SK-N-SH (cell line): ENCODE data around the gene IGF1R. TPM values are rescaled to one million over a fixed set of nuclear protein-coding genes. Genes with fewer than 3 reads are reported as not detected.
A peak's percentile ranks its signal among the peaks of the same experiment; 100 is the strongest.

Source experiments
- CTCF ChIA-PET: fragments of 300-600, 350-600 bp; formaldehyde crosslinking; extraction: SDS; loops from one replicate; lab custom pipeline; 2021; lab: Yijun Ruan, JAX
- POLR2A ChIA-PET: fragments of 350-600 bp; sonication (Branson Sonifier 250); formaldehyde crosslinking; extraction: SDS; loops from one replicate; lab custom pipeline; 2020; ENCODE audit warnings: antibody characterized with exemption, inconsistent platforms; lab: Yijun Ruan, JAX
- DNase-seq: peaks from one replicate; pipeline ENCODE4 v3.0.0; 2012
- H2AFZ ChIP-seq: fragments of 200-600 bp; sonication (generic); 2 replicates; pipeline ENCODE4 v1.8.1; 2016; ENCODE audit warnings: antibody characterized with exemption, mild to moderate bottlenecking, low read depth
- H3F3A ChIP-seq: fragments of 200-600 bp; sonication (generic); replicated peaks from 2 replicates; pipeline ENCODE3; 2016; ENCODE audit warnings: antibody characterized with exemption, mild to moderate bottlenecking; ENCODE audit not compliant: insufficient read depth
- H3K27ac ChIP-seq, 2 experiments: fragments of 200-500 bp in 1 of 2; fragments of 200-600 bp in 1 of 2; sonication (Bioruptor generic) in 1 of 2; sonication (generic), shearing (Covaris generic) in 1 of 2; 2 replicates each; pipeline versions ENCODE4 v1.5.1 to v1.6.1; 2014 to 2016; ENCODE audit warnings: low read depth in 2 of 2, inconsistent platforms in 1 of 2, low read length in 1 of 2, mild to moderate bottlenecking in 1 of 2, mixed read lengths in 1 of 2
- H3K27me3 ChIP-seq: fragments of 200-600 bp; sonication (generic), shearing (Covaris generic); 2 replicates; pipeline ENCODE4 v1.6.1; 2016; ENCODE audit warnings: mixed run types; ENCODE audit not compliant: insufficient read depth
- H3K36me3 ChIP-seq, 2 experiments: fragments of 200-500 bp in 1 of 2; fragments of 200-600 bp in 1 of 2; sonication (Bioruptor generic) in 1 of 2; sonication (generic) in 1 of 2; replicated peaks in 1 of 2; 2 replicates each; pipeline versions ENCODE3 to v1.5.1; 2014 to 2016; ENCODE audit warnings: low read length in 1 of 2, mild to moderate bottlenecking in 1 of 2; ENCODE audit not compliant: insufficient read depth in 2 of 2, control insufficient read depth in 1 of 2
- H3K4me1 ChIP-seq, 2 experiments: fragments of 200-500 bp in 1 of 2; fragments of 200-600 bp in 1 of 2; sonication (Bioruptor generic) in 1 of 2; sonication (generic), shearing (Covaris generic) in 1 of 2; 2 replicates each; pipeline versions ENCODE4 v1.5.1 to v1.6.1; 2014 to 2016; ENCODE audit warnings: low read depth in 1 of 2, low read length in 1 of 2, mixed run types in 1 of 2; ENCODE audit not compliant: insufficient read depth in 2 of 2, control insufficient read depth in 1 of 2
- H3K4me2 ChIP-seq: fragments of 200-600 bp; sonication (generic), shearing (Covaris generic); 2 replicates; pipeline ENCODE4 v1.6.1; 2017; ENCODE audit warnings: mixed run types
- H3K4me3 ChIP-seq, 2 experiments: fragments of 200-500 bp in 1 of 2; fragments of 200-600 bp in 1 of 2; sonication (Bioruptor generic) in 1 of 2; sonication (generic), shearing (Covaris generic) in 1 of 2; 2 replicates each; pipeline versions ENCODE4 v1.5.1 to v1.8.1; 2014 to 2016; ENCODE audit warnings: low read depth in 2 of 2, inconsistent platforms in 1 of 2, low read length in 1 of 2, mild to moderate bottlenecking in 1 of 2, mixed read lengths in 1 of 2, moderate library complexity in 1 of 2
- H3K79me2 ChIP-seq: fragments of 200-600 bp; sonication (generic); 2 replicates; pipeline ENCODE4 v1.8.1; 2017; ENCODE audit warnings: mild to moderate bottlenecking; ENCODE audit not compliant: insufficient read depth
- H3K9ac ChIP-seq: fragments of 200-600 bp; sonication (generic); 2 replicates; pipeline ENCODE4 v1.6.1; 2017; ENCODE audit warnings: mixed run types
- H3K9me2 ChIP-seq: fragments of 200-600 bp; sonication (generic); 2 replicates; pipeline ENCODE4 v1.6.1; 2017; ENCODE audit warnings: mixed run types
- H3K9me3 ChIP-seq: fragments of 200-600 bp; sonication (generic); 2 replicates; pipeline ENCODE4 v1.6.1; 2017; ENCODE audit warnings: mixed run types, mild to moderate bottlenecking, moderate library complexity
- H4K20me1 ChIP-seq: fragments of 200-600 bp; sonication (generic); 2 replicates; pipeline ENCODE4 v1.6.1; 2017; ENCODE audit warnings: mild to moderate bottlenecking, mixed run types; ENCODE audit not compliant: insufficient read depth
- CTCF ChIP-seq: fragments of 200-600 bp; sonication (generic); IDR thresholded peaks from 2 replicates; pipeline ENCODE4 v1.6.1; 2017; ENCODE audit warnings: antibody characterized with exemption, mild to moderate bottlenecking, moderate library complexity
- ELF1 ChIP-seq: IDR thresholded peaks from 2 replicates; pipeline ENCODE4 v1.4.0; 2012
- EZH2phosphoT487 ChIP-seq: fragments of 200-600 bp; sonication (generic); IDR thresholded peaks from 2 replicates; pipeline ENCODE4 v1.6.1; 2017; ENCODE audit warnings: low read depth, mixed run types, mild to moderate bottlenecking, antibody characterized with exemption, moderate library complexity, borderline replicate concordance
- FOSL2 ChIP-seq: IDR thresholded peaks from 2 replicates; pipeline ENCODE4 v1.4.0; 2012; ENCODE audit warnings: low read depth, mild to moderate bottlenecking, moderate library complexity, borderline replicate concordance
- FOXM1 ChIP-seq: IDR thresholded peaks from 2 replicates; pipeline ENCODE4 v1.4.0; 2012; ENCODE audit warnings: low read depth, mild to moderate bottlenecking
- GABPA ChIP-seq: IDR thresholded peaks from 2 replicates; pipeline ENCODE4 v1.4.0; 2012; ENCODE audit warnings: low read depth, mild to moderate bottlenecking
- NFIC ChIP-seq: IDR thresholded peaks from 2 replicates; pipeline ENCODE4 v1.4.0; 2012; ENCODE audit warnings: borderline replicate concordance
- NRF1 ChIP-seq: IDR thresholded peaks from 2 replicates; pipeline ENCODE4 v1.6.1; 2012; ENCODE audit warnings: low read depth, mild to moderate bottlenecking, low read length
- RCOR1 ChIP-seq: fragments of 150-350 bp; IDR thresholded peaks from 2 replicates; pipeline ENCODE4 v1.6.1; 2017; ENCODE audit warnings: antibody characterized with exemption, low read length
- RXRA ChIP-seq: IDR thresholded peaks from 2 replicates; pipeline ENCODE4 v1.4.0; 2012; ENCODE audit warnings: low read depth, mild to moderate bottlenecking, borderline replicate concordance
- SIN3A ChIP-seq: IDR thresholded peaks from 2 replicates; pipeline ENCODE4 v1.6.1; 2012; ENCODE audit warnings: low read depth, mild to moderate bottlenecking, low read length, moderate library complexity, borderline replicate concordance
- TAF1 ChIP-seq: IDR thresholded peaks from 2 replicates; pipeline ENCODE4 v1.6.1; 2012; ENCODE audit warnings: low read depth, mild to moderate bottlenecking, low read length, moderate library complexity, borderline replicate concordance
- TCF12 ChIP-seq: IDR thresholded peaks from 2 replicates; pipeline ENCODE4 v1.4.0; 2012
- USF1 ChIP-seq: IDR thresholded peaks from 2 replicates; pipeline ENCODE4 v1.4.0; 2012; ENCODE audit warnings: low read depth, borderline replicate concordance
- ZBTB33 ChIP-seq: IDR thresholded peaks from 2 replicates; pipeline ENCODE4 v1.4.0; 2012; ENCODE audit warnings: low read depth, borderline replicate concordance
- WGBS: methylation state at CpG from one replicate; pipeline ENCODE4 v1.1.6; 2017; ENCODE audit warnings: low lambda C conversion rate; 5-methylcytosine and 5-hydroxymethylcytosine counted together
- polyA plus RNA-seq, 3 experiments: library from polyadenylated mRNA; depleted of rRNA; stranded (reverse); fragments of >200 nt; gene quantifications; 2 replicates each; pipeline ENCODE4 v1.2.3, GENCODE V29; 2012
- TF ChIP-seq, protein P1 (sequence below): IDR thresholded peaks from 2 replicates; pipeline ENCODE4 v1.6.1; 2012; ENCODE audit warnings: mild to moderate bottlenecking, low read depth, low read length, moderate library complexity

Gene IGF1R
- polyA plus RNA-seq, 1 of the 3 experiments (the other 2 are of a cell fraction): 9.5 TPM

GRCh38 chr15:98842192-98842972, 194.0 kb downstream of the IGF1R start:
- peaks cover 8% of the 10 kb centered on the region; the same call in 1 of the 2 replicates for H4K20me1 ChIP-seq
- DNase-seq: no peak
- peaks cover 38% of the 10 kb centered on the region for H3K79me2 ChIP-seq
- no peak overlapping the region for H3K4me3 ChIP-seq
- no peak overlapping the region for H2AFZ ChIP-seq
- no peaks in the 10 kb centered on the region for H3K27me3 ChIP-seq
- ChIA-PET POLR2A (no interaction called here), CTCF (interaction anchor here (1.0 to 2.4 kb wide), 3 partner anchors 20 to 323 kb away, joined by 3 to 7 read pairs (median 3); no protein-coding TSS in a partner anchor)
- no peaks in the 10 kb centered on the region for H3K9me3 ChIP-seq
- H3F3A ChIP-seq: no peaks in the 10 kb centered on the region
- no peaks in the 10 kb centered on the region for H3K36me3 ChIP-seq
- no peak overlapping the region for H3K9ac ChIP-seq
- TF ChIP-seq TAF1 (no peak), FOSL2 (peak; percentile 35; the same call in 1 of the 2 replicates), RCOR1 (no peak), FOXM1 (no peak)
- no peak overlapping the region; a peak in 1 of 4 replicates for H3K27ac ChIP-seq
- 75% methylated on average over 6 of the region's 6 CpGs for WGBS
- no peaks in the 10 kb centered on the region for H3K9me2 ChIP-seq
- peaks cover 7 to 34% of the 10 kb centered on the region in 2 experiments for H3K4me1 ChIP-seq
- no peak overlapping the region for H3K4me2 ChIP-seq

DNA sequence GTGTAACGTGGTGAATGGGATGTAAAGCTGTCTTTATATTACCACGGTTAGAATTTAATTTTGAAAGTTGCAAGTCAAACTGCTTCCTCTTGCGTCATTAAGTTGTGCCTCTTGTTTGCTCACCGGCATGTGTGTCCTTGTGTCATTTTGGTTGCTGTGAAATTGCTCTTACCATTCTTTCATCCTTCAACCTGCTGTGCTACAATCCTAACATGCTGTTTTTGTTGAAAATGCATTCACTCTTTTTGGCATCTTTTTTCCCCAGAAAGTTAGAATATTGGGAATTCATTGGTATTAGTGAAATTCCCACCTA, 194.6 kb downstream of the IGF1R start:
- H3K36me3 ChIP-seq: no peaks in the 10 kb centered on the region
- ChIA-PET POLR2A (no interaction called here), CTCF (interaction anchor here (1.2 to 2.4 kb wide), 2 partner anchors 185 to 324 kb away, joined by 3 to 7 read pairs; no protein-coding TSS in a partner anchor)
- no peak overlapping the region for H3K4me2 ChIP-seq
- no peak overlapping the region for H3K4me3 ChIP-seq
- H4K20me1 ChIP-seq: peaks cover 8% of the 10 kb centered on the region; the same call in 1 of the 2 replicates
- no peaks in the 10 kb centered on the region for H3K27me3 ChIP-seq
- peaks cover 7 to 34% of the 10 kb centered on the region in 2 experiments for H3K4me1 ChIP-seq
- H3F3A ChIP-seq: no peaks in the 10 kb centered on the region
- 77% methylated on average over 4 of the region's 4 CpGs for WGBS
- no peak for DNase-seq
- no peaks in the 10 kb centered on the region for H3K9me3 ChIP-seq
- H3K9ac ChIP-seq: no peak overlapping the region
- peaks cover 36% of the 10 kb centered on the region for H3K79me2 ChIP-seq
- no peaks in the 10 kb centered on the region for H3K9me2 ChIP-seq
- no peak overlapping the region; a peak in 1 of 4 replicates for H3K27ac ChIP-seq
- H2AFZ ChIP-seq: no peak overlapping the region
- TF ChIP-seq FOSL2 (no peak), NFIC (no peak), ZBTB33 (no peak), EZH2phosphoT487 (no peak), SIN3A (no peak), RXRA (no peak), NRF1 (no peak), GABPA (no peak), TAF1 (no peak), TCF12 (no peak), ELF1 (no peak), CTCF (no peak), USF1 (no peak)
- TF ChIP-seq, protein P1, sequence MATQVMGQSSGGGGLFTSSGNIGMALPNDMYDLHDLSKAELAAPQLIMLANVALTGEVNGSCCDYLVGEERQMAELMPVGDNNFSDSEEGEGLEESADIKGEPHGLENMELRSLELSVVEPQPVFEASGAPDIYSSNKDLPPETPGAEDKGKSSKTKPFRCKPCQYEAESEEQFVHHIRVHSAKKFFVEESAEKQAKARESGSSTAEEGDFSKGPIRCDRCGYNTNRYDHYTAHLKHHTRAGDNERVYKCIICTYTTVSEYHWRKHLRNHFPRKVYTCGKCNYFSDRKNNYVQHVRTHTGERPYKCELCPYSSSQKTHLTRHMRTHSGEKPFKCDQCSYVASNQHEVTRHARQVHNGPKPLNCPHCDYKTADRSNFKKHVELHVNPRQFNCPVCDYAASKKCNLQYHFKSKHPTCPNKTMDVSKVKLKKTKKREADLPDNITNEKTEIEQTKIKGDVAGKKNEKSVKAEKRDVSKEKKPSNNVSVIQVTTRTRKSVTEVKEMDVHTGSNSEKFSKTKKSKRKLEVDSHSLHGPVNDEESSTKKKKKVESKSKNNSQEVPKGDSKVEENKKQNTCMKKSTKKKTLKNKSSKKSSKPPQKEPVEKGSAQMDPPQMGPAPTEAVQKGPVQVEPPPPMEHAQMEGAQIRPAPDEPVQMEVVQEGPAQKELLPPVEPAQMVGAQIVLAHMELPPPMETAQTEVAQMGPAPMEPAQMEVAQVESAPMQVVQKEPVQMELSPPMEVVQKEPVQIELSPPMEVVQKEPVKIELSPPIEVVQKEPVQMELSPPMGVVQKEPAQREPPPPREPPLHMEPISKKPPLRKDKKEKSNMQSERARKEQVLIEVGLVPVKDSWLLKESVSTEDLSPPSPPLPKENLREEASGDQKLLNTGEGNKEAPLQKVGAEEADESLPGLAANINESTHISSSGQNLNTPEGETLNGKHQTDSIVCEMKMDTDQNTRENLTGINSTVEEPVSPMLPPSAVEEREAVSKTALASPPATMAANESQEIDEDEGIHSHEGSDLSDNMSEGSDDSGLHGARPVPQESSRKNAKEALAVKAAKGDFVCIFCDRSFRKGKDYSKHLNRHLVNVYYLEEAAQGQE: no peak
